IPS DF 6.9 (cell line): ENCODE data around the gene CLCC1.
"Not testable (repeated sequence)": the region's sequence is repeated elsewhere in the genome, so short reads cannot be mapped to it uniquely, and the experiment has no call there.

ENCODE experiments used
- DNase-seq: peaks from one replicate; pipeline ENCODE4 v3.0.0-alpha.2; 2013; ENCODE audit warnings: low read depth, low spot score
- H3K27ac ChIP-seq: one replicate; pipeline ENCODE4 v1.5.1; 2013; ENCODE audit warnings: low read length, control low read depth
- H3K27me3 ChIP-seq: 2 replicates; pipeline ENCODE4 v1.6.1; 2013; ENCODE audit warnings: mild to moderate bottlenecking, low read length; ENCODE audit not compliant: control insufficient read depth, insufficient read depth
- H3K36me3 ChIP-seq: 2 replicates; pipeline ENCODE4 v1.6.1; 2013; ENCODE audit warnings: low read length; ENCODE audit not compliant: control insufficient read depth, insufficient read depth
- H3K4me1 ChIP-seq: 2 replicates; pipeline ENCODE4 v1.6.1; 2013; ENCODE audit warnings: low read length; ENCODE audit not compliant: control insufficient read depth, insufficient read depth
- H3K4me3 ChIP-seq: 2 replicates; pipeline ENCODE4 v1.5.1; 2013; ENCODE audit warnings: mild to moderate bottlenecking, low read length
- H3K9me3 ChIP-seq: 2 replicates; pipeline ENCODE4 v1.6.1; 2013; ENCODE audit warnings: low read length, inconsistent platforms; ENCODE audit not compliant: control insufficient read depth, insufficient read depth
- WGBS: extraction: QIAGEN DNeasy Blood & Tissue Kit; methylation state at CpG from one replicate; pipeline ENCODE4 v1.1.7; 2013; ENCODE audit warnings: mixed read lengths, missing lambda C conversion rate; ENCODE audit not compliant: insufficient read length, insufficient coverage; 5-methylcytosine and 5-hydroxymethylcytosine counted together

CLCC1 gene

DNA sequence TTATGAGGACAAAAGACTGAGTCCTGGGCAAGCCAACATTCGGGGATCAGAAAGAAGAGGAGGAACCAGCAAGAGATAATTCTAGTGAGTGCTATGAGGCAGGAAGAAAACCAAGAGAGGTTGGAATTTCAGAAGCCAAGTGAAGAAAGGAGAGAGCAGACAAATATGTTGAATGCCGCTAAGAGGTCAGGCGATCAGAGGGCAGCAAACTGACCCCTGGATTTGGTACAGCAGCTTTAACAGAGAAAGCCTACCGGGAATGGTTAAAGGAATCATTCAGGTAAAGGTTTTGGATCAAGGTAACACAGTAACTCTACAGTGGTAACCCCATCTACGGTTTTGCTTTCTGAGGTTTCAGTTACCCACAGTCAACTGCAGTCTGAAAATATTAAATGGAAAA, 5.4 kb downstream of the CLCC1 start:
- Histone ChIP-seq H3K9me3 (no peaks in the 10 kb centered on the region), H3K4me1 (peaks cover 4% of the 10 kb centered on the region), H3K27ac (no peak overlapping the region), H3K36me3 (no peaks in the 10 kb centered on the region), H3K27me3 (no peaks in the 10 kb centered on the region), H3K4me3 (no peak overlapping the region)
- no CpG with 5 or more reads among the region's 5 CpGs for WGBS
- no peak for DNase-seq

DNA sequence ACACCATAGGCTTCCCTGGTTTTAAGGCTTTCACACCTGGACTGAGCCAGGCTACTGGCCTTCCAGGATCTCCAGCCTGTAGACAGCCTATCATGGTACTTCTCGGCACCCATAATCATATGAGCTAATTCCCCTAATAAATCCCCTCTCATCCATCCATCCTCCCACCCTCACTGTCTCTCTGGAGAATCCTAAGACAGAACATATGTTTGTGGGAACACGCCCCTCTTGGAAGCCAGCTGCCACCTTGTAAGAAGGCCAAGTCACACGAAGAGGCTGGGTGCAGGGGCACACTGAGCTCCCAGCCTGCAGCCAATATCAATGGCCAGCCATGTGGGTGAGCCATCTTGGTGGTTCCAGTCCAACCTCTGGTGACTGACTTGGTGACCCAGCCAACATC, 7.4 kb downstream of the CLCC1 start:
- DNase-seq: no peak
- Histone ChIP-seq H3K4me3 (no peak overlapping the region), H3K27ac (no peak overlapping the region), H3K27me3 (no peaks in the 10 kb centered on the region), H3K4me1 (peaks cover 4% of the 10 kb centered on the region), H3K9me3 (no peaks in the 10 kb centered on the region), H3K36me3 (no peaks in the 10 kb centered on the region)
- no CpG with 5 or more reads among the region's 3 CpGs for whole genome bisulfite sequencing

GRCh38 chr1:108955111-108955510, 8.2 kb downstream of the CLCC1 start:
- H3K27me3 ChIP-seq: no peaks in the 10 kb centered on the region
- WGBS: no CpG with 5 or more reads among the region's 3 CpGs
- no peaks in the 10 kb centered on the region for H3K9me3 ChIP-seq
- peaks cover 4% of the 10 kb centered on the region for H3K4me1 ChIP-seq
- no peaks in the 10 kb centered on the region for H3K36me3 ChIP-seq
- no peak overlapping the region for H3K4me3 ChIP-seq
- no peak for DNase-seq
- no peak overlapping the region for H3K27ac ChIP-seq

GRCh38 chr1:108953452-108953851, 9.8 kb downstream of the CLCC1 start:
- Histone ChIP-seq H3K27me3 (no peaks in the 10 kb centered on the region), H3K9me3 (no peaks in the 10 kb centered on the region), H3K36me3 (no peaks in the 10 kb centered on the region), H3K4me3 (no peak overlapping the region), H3K27ac (no peak overlapping the region), H3K4me1 (peaks cover 4% of the 10 kb centered on the region)
- no peak for DNase-seq
- WGBS: no CpG with 5 or more reads among the region's 6 CpGs

DNA sequence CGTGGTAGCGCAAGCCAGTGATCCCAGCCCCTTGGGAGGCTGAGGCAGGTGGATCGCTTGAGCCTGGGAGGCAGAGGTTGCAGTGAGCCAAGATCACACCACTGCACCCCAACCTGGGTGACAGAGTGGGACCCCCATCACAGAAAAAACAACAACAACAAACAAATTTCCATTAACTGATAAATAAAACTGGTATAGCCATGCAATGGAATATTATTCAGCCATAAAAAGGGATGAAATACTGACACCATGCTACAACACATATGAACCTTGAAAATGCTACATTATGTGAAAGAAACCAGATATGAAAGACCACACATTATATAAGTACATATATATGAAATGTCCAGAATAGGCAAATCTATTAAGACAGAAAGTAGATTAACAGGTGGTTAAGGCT, 12.0 kb downstream of the CLCC1 start:
- no peaks in the 10 kb centered on the region for H3K9me3 ChIP-seq
- no peak overlapping the region for H3K27ac ChIP-seq
- WGBS: no CpG with 5 or more reads among the region's 3 CpGs
- peaks cover 1% of the 10 kb centered on the region; the same call in 1 of the 2 replicates for H3K36me3 ChIP-seq
- H3K27me3 ChIP-seq: no peaks in the 10 kb centered on the region
- no peak for DNase-seq
- H3K4me1 ChIP-seq: peaks cover 6% of the 10 kb centered on the region
- no peak overlapping the region for H3K4me3 ChIP-seq

GRCh38 chr1:108949044-108949443, 14.2 kb downstream of the CLCC1 start:
- H3K4me3 ChIP-seq: no peak overlapping the region
- H3K9me3 ChIP-seq: no peaks in the 10 kb centered on the region
- WGBS: no CpG with 5 or more reads among the region's 4 CpGs
- no peak for DNase-seq
- no peaks in the 10 kb centered on the region for H3K27me3 ChIP-seq
- peaks cover 6% of the 10 kb centered on the region for H3K4me1 ChIP-seq
- no peak overlapping the region for H3K27ac ChIP-seq
- H3K36me3 ChIP-seq: peaks cover 2% of the 10 kb centered on the region; the same call in 1 of the 2 replicates

DNA sequence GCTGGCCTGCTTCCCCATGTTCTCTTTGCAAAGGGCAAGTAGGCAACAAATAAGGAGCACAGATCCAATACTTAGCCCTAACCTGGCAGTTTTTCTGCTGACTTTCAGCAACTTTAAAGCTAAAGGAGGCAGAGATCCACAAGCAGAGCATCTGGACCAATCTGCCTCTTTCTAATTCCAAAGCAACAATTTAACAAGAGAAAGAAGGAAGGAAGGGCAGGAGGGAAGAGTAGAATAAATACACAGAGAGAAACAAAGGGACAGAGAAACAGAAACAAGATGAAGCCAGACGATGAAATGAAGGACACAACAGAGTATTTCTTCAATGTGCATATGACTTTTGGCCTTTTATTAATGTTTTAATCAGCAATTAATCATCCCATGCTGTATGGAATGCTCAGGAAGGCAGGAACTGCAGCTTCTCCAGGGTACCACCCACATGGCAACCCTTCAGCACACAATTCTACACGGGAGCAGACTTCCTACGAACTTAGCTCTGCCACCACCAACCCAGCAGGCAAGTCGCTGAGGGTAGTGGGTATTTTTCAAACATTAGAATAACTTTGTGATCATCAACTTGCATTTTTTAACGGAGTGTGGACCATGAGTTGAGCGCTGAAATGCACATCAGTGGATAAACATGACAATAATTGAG, 15.3 kb downstream of the CLCC1 start:
- H3K4me1 ChIP-seq: peaks cover 3% of the 10 kb centered on the region; the same call in 1 of the 2 replicates
- H3K36me3 ChIP-seq: peaks cover 2% of the 10 kb centered on the region; the same call in 1 of the 2 replicates
- H3K9me3 ChIP-seq: no peaks in the 10 kb centered on the region
- H3K4me3 ChIP-seq: no peak overlapping the region
- no CpG with 5 or more reads among the region's 6 CpGs for WGBS
- no peak for DNase-seq
- H3K27ac ChIP-seq: no peak overlapping the region
- no peaks in the 10 kb centered on the region for H3K27me3 ChIP-seq

GRCh38 chr1:108936170-108936569, 27.1 kb downstream of the CLCC1 start:
- Histone ChIP-seq H3K36me3 (peaks cover 13% of the 10 kb centered on the region; the same call in 1 of the 2 replicates), H3K9me3 (no peaks in the 10 kb centered on the region), H3K4me3 (no peak overlapping the region), H3K4me1 (no peaks in the 10 kb centered on the region), H3K27ac (no peak overlapping the region), H3K27me3 (no peaks in the 10 kb centered on the region)
- no peak for DNase-seq
- WGBS: no CpG with 5 or more reads among the region's 9 CpGs

DNA sequence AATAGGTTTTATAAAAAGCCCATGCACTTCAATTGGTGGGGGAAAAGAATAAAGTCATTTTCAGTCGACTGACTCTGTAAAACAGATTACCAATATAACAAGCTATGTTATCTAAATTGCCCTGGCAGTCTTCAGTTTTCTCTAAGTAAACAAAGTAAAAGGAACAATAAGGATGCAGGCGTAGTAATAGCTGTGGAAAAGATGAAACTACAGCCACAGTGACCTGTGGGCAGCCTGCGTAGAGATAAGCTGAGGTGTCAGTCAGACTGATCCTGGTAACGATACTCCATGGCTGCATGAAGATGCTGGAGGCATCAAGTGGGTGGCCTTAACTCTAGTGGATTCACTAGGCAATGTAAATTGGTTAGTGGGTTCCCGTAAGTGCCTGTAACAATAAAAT, 29.3 kb downstream of the CLCC1 start:
- no peak for DNase-seq
- Histone ChIP-seq H3K27me3 (no peaks in the 10 kb centered on the region), H3K9me3 (no peaks in the 10 kb centered on the region), H3K4me3 (no peak overlapping the region), H3K36me3 (peaks cover 13% of the 10 kb centered on the region; the same call in 1 of the 2 replicates), H3K4me1 (no peaks in the 10 kb centered on the region), H3K27ac (no peak overlapping the region)
- no CpG with 5 or more reads among the region's 5 CpGs for WGBS

DNA sequence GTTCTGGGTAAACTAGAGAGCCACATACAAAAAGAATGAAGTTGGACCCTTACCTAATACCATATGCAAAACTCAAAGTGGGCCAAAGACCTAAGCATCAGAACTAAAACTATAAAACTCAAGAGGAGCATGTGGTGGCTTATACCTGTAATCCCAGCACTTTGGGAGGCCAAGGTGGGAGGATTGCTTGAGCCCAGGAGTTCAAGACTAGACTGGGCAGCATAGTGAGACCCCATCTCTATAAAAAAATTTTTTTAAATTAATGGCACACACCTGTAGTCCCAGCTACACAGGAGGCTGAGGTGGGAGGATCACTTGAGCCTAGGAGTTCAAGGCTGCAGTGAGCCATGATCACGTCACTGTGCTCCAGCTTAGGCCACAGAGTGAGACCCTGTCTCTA, 35.7 kb downstream of the CLCC1 start:
- not testable (repeated sequence) for H3K27me3 ChIP-seq

DNA sequence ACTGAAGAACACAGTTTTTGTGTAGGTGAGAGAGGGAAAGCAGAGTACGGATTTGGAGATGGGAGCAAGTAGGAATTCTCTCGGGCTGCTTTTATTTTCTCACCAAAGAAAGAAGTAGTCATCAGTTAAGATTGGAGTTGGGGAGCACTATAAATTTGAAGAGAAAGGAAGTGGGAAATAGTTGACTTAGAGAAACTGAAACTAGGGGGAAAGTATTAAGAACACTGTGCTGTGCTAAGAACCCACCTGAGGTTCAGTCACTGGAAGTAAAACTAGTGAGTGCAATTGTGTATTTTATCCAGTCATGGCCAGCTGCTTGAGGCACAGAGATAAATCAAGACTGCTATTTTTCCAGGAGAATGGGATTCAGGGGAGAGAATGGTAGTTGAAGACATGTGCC, 37.4 kb downstream of the CLCC1 start:
- no peak for DNase-seq
- no peaks in the 10 kb centered on the region for H3K9me3 ChIP-seq
- H3K27ac ChIP-seq: no peak overlapping the region
- peaks cover 6% of the 10 kb centered on the region; the same call in 1 of the 2 replicates for H3K36me3 ChIP-seq
- no peak overlapping the region for H3K4me3 ChIP-seq
- H3K27me3 ChIP-seq: no peaks in the 10 kb centered on the region
- no peaks in the 10 kb centered on the region for H3K4me1 ChIP-seq
- no CpG with 5 or more reads among the region's 2 CpGs for WGBS

More for the DNA sequence above, 35.7 kb downstream of the CLCC1 start:
- H3K4me3 ChIP-seq, H3K27ac ChIP-seq, H3K36me3 ChIP-seq, H3K4me1 ChIP-seq, H3K9me3 ChIP-seq, DNase-seq: not testable (repeated sequence)
- WGBS: no CpG with 5 or more reads among the region's 1 CpG
